ENCODE results near the gene RESP18.

DNA sequence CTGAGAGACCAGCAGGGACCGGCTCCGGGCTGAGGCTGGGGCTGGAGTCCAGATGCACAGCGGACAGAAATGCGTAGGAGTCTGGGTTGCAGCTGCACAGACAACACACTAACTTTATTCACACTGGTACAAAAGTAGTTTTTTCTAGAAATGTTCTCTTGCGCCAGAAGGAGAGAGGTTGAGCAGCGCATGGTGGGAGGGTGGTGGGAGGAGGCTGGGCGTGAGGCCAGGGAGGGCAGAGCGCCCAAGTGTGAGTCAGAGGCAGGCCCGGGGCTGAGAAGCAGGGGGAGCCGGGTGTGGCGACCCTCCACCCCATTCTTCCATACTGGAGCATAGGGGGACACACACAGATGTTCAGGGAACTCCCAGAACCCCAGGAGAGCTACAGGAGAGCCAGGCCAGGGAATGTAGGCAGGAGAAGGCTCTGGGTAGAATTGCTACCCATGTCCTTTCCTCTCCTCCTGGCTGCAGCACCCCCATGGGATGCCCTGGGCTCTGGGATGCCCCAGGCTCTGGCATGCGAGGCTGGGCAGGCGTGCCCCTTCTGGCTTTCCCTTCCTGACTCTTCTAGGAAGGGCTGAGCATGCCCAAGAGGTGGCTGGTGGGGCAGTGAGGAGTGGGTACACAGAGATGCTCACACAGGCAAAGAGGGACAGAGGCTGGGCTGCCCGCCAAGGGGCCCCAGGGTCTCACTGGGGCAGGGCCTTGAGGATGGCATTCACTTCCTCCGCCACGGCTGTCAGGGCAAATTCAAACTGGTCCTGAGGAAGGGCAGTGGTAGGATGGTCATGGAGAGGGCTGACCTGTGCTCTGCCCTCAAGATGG lies 42.8 kb downstream of the RESP18 start:
- TF ChIP-seq EZH2 (IDR thresholded peaks at IDR 0.05) (no peak), POLR2AphosphoS5 (IDR thresholded peaks at IDR 0.05; ENCODE audit: borderline replicate concordance, low read depth, low read length) (no peak)
